ENCODE data around the gene NSMCE1. TPM values are rescaled to one million over a fixed set of nuclear protein-coding genes. Genes with fewer than 3 reads are reported as not detected.

Gene NSMCE1
- total RNA-seq, 2 experiments from 2014 or later = 31.9 to 33.9 TPM

DNA sequence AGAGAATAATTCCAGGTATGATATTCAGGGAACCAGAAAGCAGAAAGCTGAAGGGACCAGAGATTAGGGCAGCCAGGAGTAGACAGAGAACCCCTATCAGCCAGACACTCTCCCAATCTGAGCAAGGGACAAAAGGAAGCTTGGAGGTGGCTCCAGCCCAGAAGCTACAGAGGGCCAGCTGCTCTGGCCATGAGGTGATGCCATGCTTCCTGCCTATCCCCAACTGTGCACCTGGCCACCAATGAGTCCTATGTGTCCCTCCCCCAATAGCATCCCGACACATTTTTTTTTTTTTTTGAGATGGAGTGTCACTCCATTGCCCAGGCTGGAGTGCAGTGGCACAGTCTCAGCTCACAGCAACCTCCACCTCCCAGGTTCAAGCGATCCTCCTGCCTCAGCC lies 30.0 kb downstream of the NSMCE1 start:
- H3K27ac ChIP-seq (ENCODE audit: low read depth in 1 of 2, low read length in 2 of 2) = peak overlapping the region; percentile 42 to 95
- DNase-seq (peak in 1 of 14 experiments; percentile 2), ATAC-seq (ENCODE audit: poor library complexity) (no peak)
- intact Hi-C loops (cut with DNase I, micrococcal nuclease) = loop anchor here in 1 of 2 experiments (5.0 kb wide), 1 partner anchor 209 kb away; no protein-coding TSS in a partner anchor
- H3K36me3 Mint-ChIP-seq (ENCODE audit: low read depth) = peaks cover 6% of the 10 kb centered on the region
- peak overlapping the region; percentile 95 for H3K27ac Mint-ChIP-seq
- no peaks in the 10 kb centered on the region for H3K27me3 Mint-ChIP-seq
- no peaks in the 10 kb centered on the region for H3K9me3 ChIP-seq (ENCODE audit: control insufficient read depth in 1 of 2, insufficient read depth in 1 of 2, low read length in 2 of 2)
- no peak overlapping the region for H3K4me3 ChIP-seq (ENCODE audit: low read length)
- peak overlapping the region; percentile 85 for H3K4me3 Mint-ChIP-seq
- TF ChIP-seq CTCF (IDR thresholded peaks at IDR 0.05) = no peak
- POLR2A ChIA-PET = interaction anchor here (0.9 to 11.7 kb wide), 5 partner anchors 11 to 128 kb away, joined by 3 to 145 read pairs (median 5); no protein-coding TSS in a partner anchor
- H3K36me3 ChIP-seq (ENCODE audit: insufficient read depth, low read length) = peaks cover 4% of the 10 kb centered on the region
- H3K9me3 Mint-ChIP-seq = no peaks in the 10 kb centered on the region
- no peaks in the 10 kb centered on the region for H3K27me3 ChIP-seq (ENCODE audit: control insufficient read depth in 1 of 2, insufficient read depth in 2 of 2, low read length in 2 of 2)
- peaks cover 80% of the 10 kb centered on the region for H3K4me1 ChIP-seq (ENCODE audit: insufficient read depth, low read length)
- H3K4me1 Mint-ChIP-seq (ENCODE audit: low read depth) = peaks cover 84% of the 10 kb centered on the region
- CTCF ChIA-PET = interaction anchor here (1.2 to 4.5 kb wide), 3 partner anchors 11 to 129 kb away, joined by 3 to 28 read pairs (median 6); no protein-coding TSS in a partner anchor

DNA sequence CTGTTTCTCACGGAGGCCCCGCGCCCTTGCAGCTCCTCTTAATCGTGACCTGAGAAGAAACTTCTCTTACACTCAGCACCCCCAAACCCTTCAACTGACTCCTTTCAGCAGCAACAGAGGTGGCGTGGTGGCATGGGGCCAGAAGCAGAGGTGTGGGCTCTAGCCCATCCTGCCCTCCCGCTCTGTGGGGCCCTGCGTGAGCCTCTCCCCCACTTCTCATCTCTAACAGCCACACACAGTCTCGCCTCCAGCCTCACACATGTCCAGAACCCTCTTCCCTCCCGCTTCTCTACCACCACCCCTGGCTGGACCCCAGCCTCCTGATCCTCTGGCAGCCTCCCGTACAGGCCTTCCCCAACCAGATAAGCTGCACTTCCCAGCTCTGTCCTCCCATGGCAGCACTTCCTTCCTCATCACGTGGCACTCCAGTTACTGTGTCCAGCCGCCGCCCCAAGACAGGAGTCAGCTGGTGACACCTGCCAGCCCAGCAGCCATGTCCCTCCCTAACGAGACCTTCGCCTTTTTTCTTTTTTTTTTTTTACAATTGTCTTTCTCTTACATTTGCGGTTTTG lies 30.5 kb downstream of the NSMCE1 start:
- peaks cover 6% of the 10 kb centered on the region for H3K36me3 Mint-ChIP-seq (ENCODE audit: low read depth)
- peak in 8 of 14 experiments; percentile 16 to 60 (median 46) for DNase-seq
- H3K9me3 Mint-ChIP-seq = no peaks in the 10 kb centered on the region
- peak overlapping the region; percentile 94 to 95 for H3K27ac ChIP-seq (ENCODE audit: low read depth in 1 of 2, low read length in 2 of 2)
- peaks cover 80% of the 10 kb centered on the region for H3K4me1 ChIP-seq (ENCODE audit: insufficient read depth, low read length)
- no peak for TF ChIP-seq CTCF (IDR thresholded peaks at IDR 0.05)
- H3K27ac Mint-ChIP-seq = peak overlapping the region; percentile 95
- intact Hi-C loops (cut with DNase I, micrococcal nuclease) = loop anchor here in 1 of 2 experiments (5.0 kb wide), 1 partner anchor 209 kb away; no protein-coding TSS in a partner anchor
- no peaks in the 10 kb centered on the region for H3K27me3 Mint-ChIP-seq
- peak overlapping the region; percentile 85 for H3K4me3 Mint-ChIP-seq
- peaks cover 84% of the 10 kb centered on the region for H3K4me1 Mint-ChIP-seq (ENCODE audit: low read depth)
- H3K27me3 ChIP-seq (ENCODE audit: control insufficient read depth in 1 of 2, insufficient read depth in 2 of 2, low read length in 2 of 2) = no peaks in the 10 kb centered on the region
- ChIA-PET CTCF (interaction anchor here (0.6 to 4.5 kb wide), 6 partner anchors 11 to 130 kb away, joined by 3 to 28 read pairs (median 4); no protein-coding TSS in a partner anchor), POLR2A (interaction anchor here (0.9 to 11.7 kb wide), 11 partner anchors 11 to 167 kb away, joined by 3 to 145 read pairs (median 5); partner anchors contain the start of gene IL21R)
- ATAC-seq (ENCODE audit: poor library complexity) = no peak
- H3K4me3 ChIP-seq (ENCODE audit: low read length) = peak overlapping the region; percentile 13
- H3K9me3 ChIP-seq (ENCODE audit: control insufficient read depth in 1 of 2, insufficient read depth in 1 of 2, low read length in 2 of 2) = no peaks in the 10 kb centered on the region
- H3K36me3 ChIP-seq (ENCODE audit: insufficient read depth, low read length) = peaks cover 4% of the 10 kb centered on the region

DNA sequence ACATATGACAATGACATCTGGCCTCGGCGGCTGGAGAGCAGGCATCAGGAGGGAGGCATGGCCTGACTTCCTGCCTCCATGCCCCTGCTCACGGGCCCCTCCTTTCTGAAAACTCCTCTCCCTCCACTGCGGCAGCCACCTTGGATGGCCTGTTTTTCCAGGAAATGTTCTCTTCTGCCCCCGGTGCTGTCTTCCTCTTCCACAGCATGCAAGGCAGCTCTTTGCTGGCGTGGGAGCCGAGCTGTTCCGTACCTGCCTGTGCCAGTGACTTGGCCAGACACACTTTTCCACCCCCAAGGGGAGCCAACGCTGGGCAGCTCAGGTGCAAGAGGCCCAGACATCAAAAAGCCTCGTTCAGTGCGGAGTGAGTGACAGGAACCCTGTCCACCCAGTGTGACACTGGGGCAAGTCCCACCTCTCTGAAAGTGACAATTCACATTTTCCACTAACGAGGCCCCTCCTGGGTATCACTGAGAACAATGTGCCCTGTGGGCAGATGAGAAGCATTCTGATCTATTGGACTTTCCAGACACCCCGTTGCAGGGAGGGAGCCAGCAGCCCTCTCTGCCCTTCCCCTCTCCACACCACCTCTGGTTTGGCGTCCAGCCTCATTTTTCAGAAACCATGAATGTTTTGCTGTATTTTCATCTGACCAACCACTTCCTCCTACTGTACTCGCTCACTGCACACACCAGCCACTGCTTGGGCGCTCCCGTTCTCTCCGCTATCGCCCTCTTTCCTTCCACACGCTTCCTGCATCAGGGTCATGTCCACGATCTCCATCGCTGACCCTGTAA lies 31.2 kb downstream of the NSMCE1 start:
- peak overlapping the region; percentile 95 for H3K27ac Mint-ChIP-seq
- DNase-seq (peak in 13 of 14 experiments; percentile 44 to 87 (median 63)), ATAC-seq (ENCODE audit: poor library complexity) (peak; percentile 39)
- H3K4me3 Mint-ChIP-seq = peak overlapping the region; percentile 85
- no peaks in the 10 kb centered on the region for H3K27me3 Mint-ChIP-seq
- no peaks in the 10 kb centered on the region for H3K9me3 Mint-ChIP-seq
- intact Hi-C loops (cut with DNase I, micrococcal nuclease) = loop anchor here in 1 of 2 experiments (5.0 kb wide), 1 partner anchor 210 kb away; no protein-coding TSS in a partner anchor
- CTCF ChIA-PET = interaction anchor here (0.6 to 4.5 kb wide), 8 partner anchors 12 to 167 kb away, joined by 3 to 28 read pairs (median 3); partner anchors contain the start of gene IL21R
- TF ChIP-seq CTCF (IDR thresholded peaks at IDR 0.05) = no peak
- peaks cover 5% of the 10 kb centered on the region for H3K36me3 Mint-ChIP-seq (ENCODE audit: low read depth)
- no peaks in the 10 kb centered on the region for H3K27me3 ChIP-seq (ENCODE audit: control insufficient read depth in 1 of 2, insufficient read depth in 2 of 2, low read length in 2 of 2)
- H3K4me1 ChIP-seq (ENCODE audit: insufficient read depth, low read length) = peaks cover 80% of the 10 kb centered on the region
- peaks cover 84% of the 10 kb centered on the region for H3K4me1 Mint-ChIP-seq (ENCODE audit: low read depth)
- H3K4me3 ChIP-seq (ENCODE audit: low read length) = peak overlapping the region; percentile 13
- POLR2A ChIA-PET = interaction anchor here (0.6 to 11.7 kb wide), 25 partner anchors 10 to 218 kb away, joined by 3 to 145 read pairs (median 5); partner anchors contain the start of genes IL21R and KDM8
- H3K36me3 ChIP-seq (ENCODE audit: insufficient read depth, low read length) = peaks cover 4% of the 10 kb centered on the region
- no peaks in the 10 kb centered on the region for H3K9me3 ChIP-seq (ENCODE audit: control insufficient read depth in 1 of 2, insufficient read depth in 1 of 2, low read length in 2 of 2)
- peak overlapping the region; percentile 94 to 95 for H3K27ac ChIP-seq (ENCODE audit: low read depth in 1 of 2, low read length in 2 of 2)

Data from CD4-positive, alpha-beta T cell (primary cell).